ENCODE measurements around the gene KRT15.

The KRT15 gene

GRCh38 chr17:41478237-41478636 is 40.5 kb downstream of the KRT15 start:
- no peak for DNase-seq (ENCODE audit: low read depth)
- no peak overlapping the region for H3K4me3 ChIP-seq (ENCODE audit: control insufficient read depth, low read depth, low read length)
- TF ChIP-seq CTCF (conservative IDR thresholded peaks at IDR 0.05; ENCODE audit: control insufficient read depth, insufficient read depth, low read depth, low read length), result no peak

GRCh38 chr17:41476866-41477815 is 41.5 kb downstream of the KRT15 start:
- DNase-seq (ENCODE audit: low read depth), result no peak
- TF ChIP-seq CTCF (conservative IDR thresholded peaks at IDR 0.05; ENCODE audit: control insufficient read depth, insufficient read depth, low read depth, low read length), result no peak
- H3K4me3 ChIP-seq (ENCODE audit: control insufficient read depth, low read depth, low read length), result no peak overlapping the region

- no peak for TF ChIP-seq CTCF (conservative IDR thresholded peaks at IDR 0.05; ENCODE audit: control insufficient read depth, insufficient read depth, low read depth, low read length)
- H3K4me3 ChIP-seq (ENCODE audit: control insufficient read depth, low read depth, low read length), result no peak overlapping the region
- DNase-seq (ENCODE audit: low read depth), result no peak
Measured at GRCh38 chr17:41475421-41475820, 43.3 kb downstream of the KRT15 start.

GRCh38 chr17:41474863-41475262 is 43.8 kb downstream of the KRT15 start:
- no peak overlapping the region for H3K4me3 ChIP-seq (ENCODE audit: control insufficient read depth, low read depth, low read length)
- DNase-seq (ENCODE audit: low read depth), result no peak
- TF ChIP-seq CTCF (conservative IDR thresholded peaks at IDR 0.05; ENCODE audit: control insufficient read depth, insufficient read depth, low read depth, low read length), result no peak

- no peak overlapping the region for H3K4me3 ChIP-seq (ENCODE audit: control insufficient read depth, low read depth, low read length)
- TF ChIP-seq CTCF (conservative IDR thresholded peaks at IDR 0.05; ENCODE audit: control insufficient read depth, insufficient read depth, low read depth, low read length), result no peak
- DNase-seq (ENCODE audit: low read depth), result no peak
Measured at GRCh38 chr17:41468346-41468745, 50.3 kb downstream of the KRT15 start.

- TF ChIP-seq CTCF (conservative IDR thresholded peaks at IDR 0.05; ENCODE audit: control insufficient read depth, insufficient read depth, low read depth, low read length), result no peak
- H3K4me3 ChIP-seq (ENCODE audit: control insufficient read depth, low read depth, low read length), result no peak overlapping the region
- DNase-seq (ENCODE audit: low read depth), result peak; percentile 53
Measured at GRCh38 chr17:41467561-41467960, 51.1 kb downstream of the KRT15 start.

Data from fibroblast of mammary gland (primary cell).